IMR-90 (cell line): ENCODE data around the gene MORC2. TPM values are rescaled to one million over a fixed set of nuclear protein-coding genes. Genes with fewer than 3 reads are reported as not detected.

Source experiments
- ATAC-seq: fragments of 200-7000 bp; cut with Tn5 transposase; 2 replicates; pipeline ENCODE4 v1.9.1; 2020; ENCODE audit warnings: low read depth, mild to moderate bottlenecking, moderate library complexity
- BruUV-seq: library from RNA; stranded (reverse); fragments of 400-500 nt; replicated peaks from 2 replicates; lab custom pipeline; 2021; lab: Mats Ljungman, UMichigan
- CTCF ChIA-PET: fragments of 300-600 bp; formaldehyde crosslinking; extraction: SDS; loops from one replicate; lab custom pipeline; 2021; ENCODE audit warnings: antibody characterized with exemption; lab: Yijun Ruan, JAX
- POLR2A ChIA-PET: fragments of 300-600 bp; sonication (Branson Sonifier 250); formaldehyde crosslinking; loops from one replicate; lab custom pipeline; 2022; ENCODE audit warnings: antibody characterized with exemption; ENCODE audit not compliant: unreplicated experiment; lab: Charles Lee
- DNase-seq: peaks from one replicate; pipeline ENCODE4 v3.0.0; 2013
- H2AFZ ChIP-seq: replicated peaks from 2 replicates; pipeline ENCODE3; 2013; ENCODE audit warnings: low read length, mild to moderate bottlenecking; ENCODE audit not compliant: poor library complexity
- H2AK5ac ChIP-seq: 2 replicates; pipeline ENCODE4 v1.6.1; 2013; ENCODE audit warnings: low read depth, low read length, inconsistent platforms
- H2AK9ac ChIP-seq: replicated peaks from 2 replicates; pipeline ENCODE3; 2013; ENCODE audit warnings: mild to moderate bottlenecking, low read depth, low read length, moderate library complexity; ENCODE audit not compliant: poor library complexity
- H2BK120ac ChIP-seq: 2 replicates; pipeline ENCODE4 v1.6.1; 2013; ENCODE audit warnings: low read depth, low read length, inconsistent platforms
- H2BK15ac ChIP-seq: 3 replicates; pipeline ENCODE4 v1.6.1; 2013; ENCODE audit warnings: low read depth, low read length, inconsistent platforms
- H2BK20ac ChIP-seq: 2 replicates; pipeline ENCODE4 v1.6.1; 2013; ENCODE audit warnings: low read depth, mild to moderate bottlenecking, inconsistent platforms, low read length, moderate library complexity
- H2BK5ac ChIP-seq: 2 replicates; pipeline ENCODE4 v1.6.1; 2013; ENCODE audit warnings: mild to moderate bottlenecking, low read depth, low read length, inconsistent platforms; ENCODE audit not compliant: poor library complexity, severe bottlenecking
- H3K14ac ChIP-seq: replicated peaks from 2 replicates; pipeline ENCODE4 v1.6.1; 2013; ENCODE audit warnings: low read depth, low read length, inconsistent platforms
- H3K18ac ChIP-seq: 2 replicates; pipeline ENCODE4 v1.6.1; 2013; ENCODE audit warnings: low read depth, low read length, control low read depth
- H3K23ac ChIP-seq: 2 replicates; pipeline ENCODE4 v1.6.1; 2013; ENCODE audit warnings: low read depth, low read length, inconsistent platforms
- H3K27ac ChIP-seq: 2 replicates; pipeline ENCODE4 v1.5.1; 2013; ENCODE audit warnings: mild to moderate bottlenecking, control low read depth, low read length; ENCODE audit not compliant: insufficient read depth
- H3K27me3 ChIP-seq: 2 replicates; pipeline ENCODE4 v1.6.1; 2013; ENCODE audit warnings: low read length; ENCODE audit not compliant: control insufficient read depth, insufficient read depth
- H3K36me3 ChIP-seq: 2 replicates; pipeline ENCODE4 v1.6.1; 2013; ENCODE audit warnings: low read length, mixed read lengths; ENCODE audit not compliant: control insufficient read depth, insufficient read depth
- H3K4ac ChIP-seq: 2 replicates; pipeline ENCODE4 v1.6.1; 2013; ENCODE audit warnings: low read depth, low read length, inconsistent platforms
- H3K4me1 ChIP-seq: 2 replicates; pipeline ENCODE4 v1.6.1; 2013; ENCODE audit warnings: low read length, mixed read lengths; ENCODE audit not compliant: control insufficient read depth, insufficient read depth
- H3K4me2 ChIP-seq: 2 replicates; pipeline ENCODE4 v1.6.1; 2013; ENCODE audit warnings: low read depth, mild to moderate bottlenecking, control low read depth, low read length, moderate library complexity
- H3K4me3 ChIP-seq: 2 replicates; pipeline ENCODE4 v1.5.1; 2013; ENCODE audit warnings: low read depth, mild to moderate bottlenecking, control low read depth, low read length, moderate library complexity; ENCODE audit not compliant: insufficient read depth
- H3K56ac ChIP-seq: 2 replicates; pipeline ENCODE4 v1.6.1; 2013; ENCODE audit warnings: low read length, inconsistent platforms; ENCODE audit not compliant: insufficient read depth; ENCODE audit errors: extremely low read depth
- H3K79me1 ChIP-seq, 2 experiments: 2 replicates each; pipeline ENCODE4 v1.6.1; 2013; ENCODE audit warnings: low read length in 2 of 2, inconsistent platforms in 1 of 2, low read depth in 1 of 2
- H3K9ac ChIP-seq: 2 replicates; pipeline ENCODE4 v1.6.1; 2013; ENCODE audit warnings: low read depth, low read length, control low read depth
- H3K9me1 ChIP-seq: 2 replicates; pipeline ENCODE4 v1.6.1; 2013; ENCODE audit warnings: low read length, inconsistent platforms; ENCODE audit not compliant: insufficient read depth
- H3K9me3 ChIP-seq: 2 replicates; pipeline ENCODE4 v1.6.1; 2013; ENCODE audit warnings: low read length; ENCODE audit not compliant: control insufficient read depth, insufficient read depth
- H4K20me1 ChIP-seq: 2 replicates; pipeline ENCODE4 v1.6.1; 2013; ENCODE audit warnings: low read length, inconsistent platforms; ENCODE audit not compliant: insufficient read depth
- H4K5ac ChIP-seq: 2 replicates; pipeline ENCODE4 v1.6.1; 2013; ENCODE audit warnings: mild to moderate bottlenecking, low read depth, low read length, control low read depth
- H4K8ac ChIP-seq, 2 experiments: 2 replicates each; pipeline ENCODE4 v1.6.1; 2013; ENCODE audit warnings: low read depth in 2 of 2, low read length in 2 of 2, control low read depth in 1 of 2, inconsistent platforms in 1 of 2
- H4K91ac ChIP-seq: 2 replicates; pipeline ENCODE4 v1.6.1; 2013; ENCODE audit warnings: low read depth, low read length, inconsistent platforms; ENCODE audit not compliant: insufficient read depth
- CEBPB ChIP-seq: IDR thresholded peaks from 2 replicates; pipeline ENCODE4 v1.6.1; 2012; ENCODE audit warnings: low read depth, low read length, improper control_type of control experiment
- ELK1 ChIP-seq: fragments of 150-350 bp; IDR thresholded peaks from 2 replicates; pipeline ENCODE4 v1.6.1; 2016; ENCODE audit warnings: low read depth, mild to moderate bottlenecking, low read length, moderate library complexity, borderline replicate concordance
- FOS ChIP-seq: fragments of 150-350 bp; IDR thresholded peaks from 2 replicates; pipeline ENCODE4 v1.6.1; 2016; ENCODE audit warnings: low read depth, low read length
- MAFK ChIP-seq: IDR thresholded peaks from 2 replicates; pipeline ENCODE4 v1.6.1; 2012; ENCODE audit warnings: low read depth, low read length, improper control_type of control experiment
- MXI1 ChIP-seq: IDR thresholded peaks from 2 replicates; pipeline ENCODE4 v1.6.1; 2012; ENCODE audit warnings: low read depth, mild to moderate bottlenecking, low read length, moderate library complexity, borderline replicate concordance
- POLR2A ChIP-seq: IDR thresholded peaks from 2 replicates; pipeline ENCODE4 v1.6.1; 2012; ENCODE audit warnings: mild to moderate bottlenecking, low read depth, low read length
- RAD21 ChIP-seq: IDR thresholded peaks from 2 replicates; pipeline ENCODE4 v1.6.1; 2012; ENCODE audit warnings: low read length, improper control_type of control experiment
- SMC3 ChIP-seq: fragments of 150-350 bp; IDR thresholded peaks from 2 replicates; pipeline ENCODE4 v1.6.1; 2016; ENCODE audit warnings: low read depth, mild to moderate bottlenecking, antibody characterized with exemption, low read length, moderate library complexity
- WGBS, 2 experiments: methylation state at CpG; one replicate each; pipeline versions ENCODE4 v1.1.5 to v1.1.7; 2013; ENCODE audit warnings: missing lambda C conversion rate in 2 of 2; ENCODE audit not compliant: insufficient read length in 1 of 2; ENCODE audit errors: extremely low coverage in 2 of 2; 5-methylcytosine and 5-hydroxymethylcytosine counted together
- dilution Hi-C: fragments of 300-500 bp; cut with HindIII; formaldehyde crosslinking; loops from one replicate; pipeline ENCODE4 v1.14.3; 2018; ENCODE audit warnings: low sequenced_read_pairs; ENCODE audit not compliant: unreplicated experiment
- in situ Hi-C: fragments of 300-500 bp; cut with MboI; formaldehyde crosslinking; loops from 3 replicates; pipeline ENCODE4 v1.14.3; 2019; ENCODE audit warnings: low sequenced_read_pairs, inconsistent platforms, mixed read lengths
- intact Hi-C: fragments of 100-400 bp; cut with micrococcal nuclease; formaldehyde crosslinking; loops from 2 replicates; pipeline ENCODE4 v1.10.0; 2022
- polyA plus RNA-seq, 3 experiments: library from polyadenylated mRNA; depleted of rRNA; stranded (reverse); fragments of >200 nt; gene quantifications; 2 replicates each; pipeline ENCODE4 v1.2.3, GENCODE V29; 2012; ENCODE audit warnings: low replicate concordance in 1 of 3
- total RNA-seq: library from RNA; depleted of rRNA; stranded (reverse); fragments of >200 nt; gene quantifications from 2 replicates; pipeline ENCODE4 v1.2.3, GENCODE V29; 2012
- TF ChIP-seq, protein P1 (sequence below): conservative IDR thresholded peaks from 2 replicates; pipeline ENCODE4 v1.5.1; 2012; ENCODE audit warnings: mild to moderate bottlenecking, low read depth, low read length, improper control_type of control experiment

The MORC2 gene
- total and polyA plus RNA-seq, 2 of the 4 experiments (the other 2 are of a cell fraction), result 15.8 to 24.7 TPM

DNA sequence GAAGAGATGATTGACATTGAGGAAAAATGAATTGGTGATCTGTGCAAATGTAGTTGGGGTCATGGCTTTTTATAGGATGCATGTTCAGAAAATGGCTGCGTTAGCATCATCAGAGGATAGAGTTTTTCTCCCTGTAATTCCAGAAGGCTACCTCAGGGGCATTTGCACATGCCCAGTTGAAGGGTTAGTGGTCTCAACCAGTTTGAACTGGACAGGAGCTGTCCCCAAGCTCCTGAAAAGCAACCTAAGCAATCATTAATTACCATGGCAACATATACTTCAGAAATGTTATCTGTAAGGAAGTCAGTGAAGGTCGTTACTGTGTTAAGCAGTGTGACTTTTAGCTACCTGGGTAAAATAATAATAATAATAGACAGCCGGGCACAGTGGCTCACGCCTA, 29.8 kb upstream of the MORC2 start:
- Histone ChIP-seq H3K4me3 (no peak overlapping the region), H3K9ac (no peak overlapping the region), H3K27me3 (no peaks in the 10 kb centered on the region), H3K9me1 (no peaks in the 10 kb centered on the region), H3K27ac (no peak overlapping the region), H2BK120ac (no peak overlapping the region), H3K9me3 (peaks cover 3% of the 10 kb centered on the region), H3K18ac (no peak overlapping the region), H4K20me1 (no peaks in the 10 kb centered on the region), H4K8ac (no peak overlapping the region), H2AK9ac (no peak overlapping the region), H3K4me1 (no peaks in the 10 kb centered on the region), H3K23ac (no peak overlapping the region), H4K91ac (no peak overlapping the region), H3K4me2 (no peak overlapping the region), H3K36me3 (no peaks in the 10 kb centered on the region), H3K4ac (no peak overlapping the region), H3K56ac (no peak overlapping the region), H2BK5ac (no peak overlapping the region), H2AFZ (no peak overlapping the region), H3K79me1 (no peaks in the 10 kb centered on the region), H2AK5ac (no peak overlapping the region), H3K14ac (no peak overlapping the region), H2BK20ac (no peak overlapping the region), H4K5ac (no peak overlapping the region), H2BK15ac (no peak overlapping the region)
- no peak for DNase-seq
- dilution Hi-C loops, result no loop called here
- BruUV-seq, result no TSS peak
- intact Hi-C loops, result no loop called here
- ChIA-PET POLR2A (no interaction called here), CTCF (no interaction called here)
- no peak for ATAC-seq
- 100% methylated on average over 1 of the region's 4 CpGs; no CpG with 5 or more reads in 1 of the 2 experiments for WGBS, 2 experiments
- in situ Hi-C loops, result no loop called here
- TF ChIP-seq ELK1, result no peak
- no peak for TF ChIP-seq MXI1
- TF ChIP-seq SMC3, result no peak
- no peak for TF ChIP-seq MAFK
- no peak for TF ChIP-seq CEBPB
- TF ChIP-seq RAD21, result no peak
- TF ChIP-seq POLR2A, result no peak
- TF ChIP-seq, protein P1, sequence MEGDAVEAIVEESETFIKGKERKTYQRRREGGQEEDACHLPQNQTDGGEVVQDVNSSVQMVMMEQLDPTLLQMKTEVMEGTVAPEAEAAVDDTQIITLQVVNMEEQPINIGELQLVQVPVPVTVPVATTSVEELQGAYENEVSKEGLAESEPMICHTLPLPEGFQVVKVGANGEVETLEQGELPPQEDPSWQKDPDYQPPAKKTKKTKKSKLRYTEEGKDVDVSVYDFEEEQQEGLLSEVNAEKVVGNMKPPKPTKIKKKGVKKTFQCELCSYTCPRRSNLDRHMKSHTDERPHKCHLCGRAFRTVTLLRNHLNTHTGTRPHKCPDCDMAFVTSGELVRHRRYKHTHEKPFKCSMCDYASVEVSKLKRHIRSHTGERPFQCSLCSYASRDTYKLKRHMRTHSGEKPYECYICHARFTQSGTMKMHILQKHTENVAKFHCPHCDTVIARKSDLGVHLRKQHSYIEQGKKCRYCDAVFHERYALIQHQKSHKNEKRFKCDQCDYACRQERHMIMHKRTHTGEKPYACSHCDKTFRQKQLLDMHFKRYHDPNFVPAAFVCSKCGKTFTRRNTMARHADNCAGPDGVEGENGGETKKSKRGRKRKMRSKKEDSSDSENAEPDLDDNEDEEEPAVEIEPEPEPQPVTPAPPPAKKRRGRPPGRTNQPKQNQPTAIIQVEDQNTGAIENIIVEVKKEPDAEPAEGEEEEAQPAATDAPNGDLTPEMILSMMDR, result no peak
- no peak for TF ChIP-seq FOS
